Sigmoid colon (tissue), 7 donors: Measurements from ENCODE around the gene RNF217. TPM values are rescaled to one million over a fixed set of nuclear protein-coding genes. Genes with fewer than 3 reads are reported as not detected.

Source experiments
- DNase-seq: peaks from one replicate; pipeline ENCODE4 v3.0.0-alpha.2; 2019
- H3K27ac ChIP-seq, 4 donors: fragments of 200-600 bp; sonication (generic); one replicate each; pipeline ENCODE4 v1.5.1; 2016 to 2019; ENCODE audit warnings: mild to moderate bottlenecking in 1 of 4
- H3K27me3 ChIP-seq, 3 donors: fragments of 200-600 bp; sonication (generic); one replicate each; pipeline ENCODE4 v1.5.1; 2019; ENCODE audit warnings: mild to moderate bottlenecking in 1 of 3
- H3K36me3 ChIP-seq, 4 donors: fragments of 200-600 bp; sonication (generic); one replicate each; pipeline ENCODE4 v1.5.1; 2016 to 2019
- H3K4me1 ChIP-seq, 4 donors: fragments of 200-600 bp; sonication (generic); one replicate each; pipeline ENCODE4 v1.5.1; 2017 to 2019
- H3K4me3 ChIP-seq, 4 donors: fragments of 200-600 bp; sonication (generic); one replicate each; pipeline ENCODE4 v1.5.1; 2017 to 2019; ENCODE audit warnings: mild to moderate bottlenecking in 2 of 4, moderate library complexity in 1 of 4
- H3K9me3 ChIP-seq, 4 donors: fragments of 200-600 bp in 3 of 4; sonication (generic) in 3 of 4; one replicate each; pipeline versions ENCODE4 v1.5.1 to v1.6.1; 2013 to 2019
- CTCF ChIP-seq, 4 experiments: fragments of 450-650 bp in 3 of 4; fragments of 200-600 bp in 1 of 4; IDR thresholded peaks; one replicate each; pipeline ENCODE4 v1.5.1; 2016 to 2019; ENCODE audit warnings: antibody characterized with exemption in 4 of 4, mild to moderate bottlenecking in 3 of 4, moderate library complexity in 2 of 4
- EP300 ChIP-seq, 4 donors: sonication (generic); formaldehyde crosslinking; IDR thresholded peaks; one replicate each; pipeline ENCODE4 v1.6.1; 2017; ENCODE audit warnings: antibody characterized with exemption in 4 of 4
- POLR2A ChIP-seq, 2 donors: fragments of 450-650 bp; IDR thresholded peaks; one replicate each; pipeline ENCODE4 v1.6.1; 2016; ENCODE audit warnings: antibody characterized with exemption in 2 of 2, mild to moderate bottlenecking in 2 of 2, moderate library complexity in 2 of 2
- POLR2AphosphoS5 ChIP-seq, 4 donors: sonication (generic); formaldehyde crosslinking; IDR thresholded peaks; one replicate each; pipeline ENCODE4 v1.6.1; 2017; ENCODE audit warnings: antibody characterized with exemption in 4 of 4
- WGBS, 2 donors: extraction: QIAGEN DNeasy Blood & Tissue Kit; methylation state at CpG; one replicate each; pipeline ENCODE4 v1.1.7; 2013; 5-methylcytosine and 5-hydroxymethylcytosine counted together
- intact Hi-C: fragments of 100-400 bp; cut with DNase I; formaldehyde crosslinking; loops from one replicate; pipeline ENCODE4 v1.15.1; 2023
- polyA plus RNA-seq, 3 donors: library from polyadenylated mRNA; stranded (reverse); fragments of 200-250 nt; gene quantifications; one replicate each; pipeline ENCODE4 v1.2.3, GENCODE V29; 2013
- total RNA-seq, 4 donors: library from RNA; depleted of rRNA; stranded (reverse); fragments of >200 nt; gene quantifications; one replicate each; pipeline ENCODE4 v1.1.0, GENCODE V29; 2016
- donor health status: healthy with polysubstance abuse.
- donor health status: Bipolar disorder and iron deficiency.
- donor health status: healthy.

RNF217 gene
- total and polyA plus RNA-seq, 7 donors = 1.8 to 55.9 (median 35.7) TPM

- Histone ChIP-seq H3K27ac (no peak overlapping the region), H3K4me1 (peaks cover 0 to 38% (median 31%) of the 10 kb centered on the region in 4 donors), H3K27me3 (no peaks in the 10 kb centered on the region), H3K9me3 (no peaks in the 10 kb centered on the region), H3K4me3 (no peak overlapping the region), H3K36me3 (peaks cover 0 to 5% (median 0%) of the 10 kb centered on the region in 4 donors)
- no peak for TF ChIP-seq EP300 (IDR thresholded peaks at IDR 0.05)
- TF ChIP-seq POLR2A (IDR thresholded peaks at IDR 0.05) = no peak
- TF ChIP-seq CTCF (IDR thresholded peaks at IDR 0.05) = no peak
- TF ChIP-seq POLR2AphosphoS5 (IDR thresholded peaks at IDR 0.05) = no peak
- intact Hi-C loops = no loop called here
- DNase-seq = no peak
Observed at GRCh38 chr6:125018136-125018535, 55.9 kb downstream of the RNF217 start.

DNA sequence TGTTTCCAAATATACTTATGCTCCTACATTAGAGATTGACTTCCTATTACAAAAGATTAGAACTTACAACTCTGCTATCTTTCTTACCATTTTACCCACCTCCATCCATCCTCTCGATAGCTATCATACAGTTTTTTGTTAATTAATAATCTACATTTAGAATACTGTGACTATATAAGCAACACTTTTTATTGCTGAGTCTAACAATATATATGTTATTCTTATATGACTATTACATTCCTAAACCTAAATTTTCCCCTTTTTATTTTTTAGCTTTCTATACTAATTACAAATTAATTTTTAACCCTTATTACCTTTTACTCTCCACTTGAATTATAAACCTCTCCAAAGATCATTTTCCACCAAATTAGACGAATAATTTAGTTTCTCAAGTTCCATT, 57.0 kb downstream of the RNF217 start:
- Histone ChIP-seq H3K27me3 (no peaks in the 10 kb centered on the region), H3K27ac (no peak overlapping the region), H3K4me3 (no peak overlapping the region), H3K9me3 (no peaks in the 10 kb centered on the region), H3K36me3 (peaks cover 0 to 5% (median 0%) of the 10 kb centered on the region in 4 donors), H3K4me1 (peaks cover 0 to 33% (median 26%) of the 10 kb centered on the region in 4 donors)
- intact Hi-C loops = no loop called here
- 90 to 93% methylated on average over 2 of the region's 2 CpGs for WGBS, 2 donors
- TF ChIP-seq EP300 (IDR thresholded peaks at IDR 0.05) = no peak
- TF ChIP-seq POLR2A (IDR thresholded peaks at IDR 0.05) = no peak
- TF ChIP-seq POLR2AphosphoS5 (IDR thresholded peaks at IDR 0.05) = no peak
- no peak for TF ChIP-seq CTCF (IDR thresholded peaks at IDR 0.05)
- no peak for DNase-seq

DNA sequence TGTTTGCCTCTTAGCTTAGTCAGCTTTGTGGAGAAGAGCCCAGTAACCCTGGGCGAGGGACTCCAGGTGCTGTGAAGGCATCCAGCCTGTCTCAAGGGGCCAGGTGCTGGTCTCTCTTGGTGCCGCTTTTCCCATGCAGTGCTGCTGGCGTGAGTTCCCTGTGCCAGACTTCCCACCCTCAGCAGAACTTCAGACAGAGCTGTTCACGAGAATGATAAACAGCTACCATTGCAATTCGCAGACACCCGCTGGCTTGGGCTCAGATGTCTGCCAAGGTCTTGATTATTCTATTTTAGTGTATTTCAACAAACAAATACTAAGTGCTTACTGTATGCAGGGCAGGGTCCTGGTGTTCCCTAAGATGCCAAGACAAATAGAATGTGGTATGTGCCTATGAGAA, 57.7 kb downstream of the RNF217 start:
- Histone ChIP-seq H3K9me3 (no peaks in the 10 kb centered on the region), H3K27me3 (no peaks in the 10 kb centered on the region), H3K27ac (no peak overlapping the region), H3K4me3 (no peak overlapping the region), H3K36me3 (peaks cover 0 to 5% (median 0%) of the 10 kb centered on the region in 4 donors), H3K4me1 (peaks cover 0 to 31% (median 26%) of the 10 kb centered on the region in 4 donors)
- TF ChIP-seq POLR2AphosphoS5 (IDR thresholded peaks at IDR 0.05) (no peak), CTCF (IDR thresholded peaks at IDR 0.05) (no peak), EP300 (IDR thresholded peaks at IDR 0.05) (no peak), POLR2A (IDR thresholded peaks at IDR 0.05) (no peak)
- intact Hi-C loops = no loop called here
- DNase-seq = no peak
- WGBS, 2 donors = 54 to 82% methylated on average over 6 of the region's 6 CpGs

- Histone ChIP-seq H3K4me1 (peaks cover 0 to 31% (median 26%) of the 10 kb centered on the region in 4 donors), H3K4me3 (no peak overlapping the region), H3K27ac (no peak overlapping the region), H3K36me3 (peaks cover 0 to 5% (median 0%) of the 10 kb centered on the region in 4 donors), H3K27me3 (no peaks in the 10 kb centered on the region), H3K9me3 (no peaks in the 10 kb centered on the region)
- DNase-seq = no peak
- intact Hi-C loops = no loop called here
- WGBS, 2 donors = 19 to 64% methylated on average over 4 of the region's 4 CpGs
- TF ChIP-seq POLR2A (IDR thresholded peaks at IDR 0.05) (no peak), CTCF (IDR thresholded peaks at IDR 0.05) (no peak), EP300 (IDR thresholded peaks at IDR 0.05) (no peak), POLR2AphosphoS5 (IDR thresholded peaks at IDR 0.05) (no peak)
Observed at GRCh38 chr6:125020385-125020784, 58.1 kb downstream of the RNF217 start.

- intact Hi-C loops = no loop called here
- Histone ChIP-seq H3K4me1 (peaks cover 0 to 31% (median 26%) of the 10 kb centered on the region in 4 donors), H3K27ac (no peak overlapping the region), H3K9me3 (no peaks in the 10 kb centered on the region), H3K27me3 (no peaks in the 10 kb centered on the region), H3K4me3 (no peak overlapping the region), H3K36me3 (peaks cover 0 to 5% (median 0%) of the 10 kb centered on the region in 4 donors)
- WGBS, 2 donors = 14 to 55% methylated on average over 1 of the region's 1 CpG
- TF ChIP-seq POLR2AphosphoS5 (IDR thresholded peaks at IDR 0.05) (no peak), CTCF (IDR thresholded peaks at IDR 0.05) (no peak), POLR2A (IDR thresholded peaks at IDR 0.05) (no peak), EP300 (IDR thresholded peaks at IDR 0.05) (no peak)
- DNase-seq = no peak
Observed at GRCh38 chr6:125022391-125022989, 60.3 kb downstream of the RNF217 start.
